ENCODE data around the gene ODF4.

Gene ODF4

DNA sequence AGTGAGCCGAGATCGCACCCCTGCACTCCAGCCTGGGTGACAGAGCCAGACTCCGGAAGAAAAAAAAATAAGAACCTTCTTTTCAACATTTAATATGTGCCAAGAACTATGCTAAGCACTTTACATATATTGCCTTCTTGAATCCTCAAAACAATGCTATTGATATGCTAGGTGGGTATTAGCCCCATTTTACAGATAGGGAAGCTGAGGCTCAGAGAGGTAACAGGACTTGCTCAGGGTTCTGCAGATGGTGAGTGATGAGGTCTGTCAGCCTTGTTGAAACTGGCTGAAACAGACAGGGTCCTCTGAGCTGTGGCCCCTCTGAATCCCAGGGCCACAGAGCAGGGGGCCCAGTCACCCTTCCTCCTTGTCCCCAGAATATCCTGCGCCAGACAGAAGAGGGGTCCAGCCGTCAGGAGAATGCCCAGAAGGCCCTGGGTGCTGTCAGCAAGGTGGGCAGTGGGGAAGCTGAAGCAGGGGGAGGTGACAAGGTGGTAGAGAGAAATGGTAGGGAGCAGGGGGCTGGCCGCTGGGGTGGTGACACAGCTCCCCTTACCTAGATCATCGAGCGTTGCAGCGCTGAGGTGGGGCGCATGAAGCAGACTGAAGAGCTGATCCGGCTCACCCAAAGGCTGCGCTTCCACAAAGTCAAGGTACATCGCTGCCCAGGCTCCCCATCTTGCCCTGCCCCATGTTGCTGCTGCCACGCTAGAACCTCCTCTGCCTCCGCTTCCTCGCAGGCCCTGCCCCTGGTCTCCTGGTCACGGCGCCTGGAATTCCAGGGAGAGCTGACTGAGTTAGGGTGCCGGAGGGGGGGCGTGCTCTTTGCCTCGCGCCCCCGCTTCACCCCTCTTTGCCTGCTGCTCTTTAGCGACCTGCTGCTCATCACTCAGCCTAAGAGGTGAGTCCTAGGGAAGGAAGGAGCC lies 21.4 kb upstream of the ODF4 start:
- TF ChIP-seq CTCF (IDR thresholded peaks at IDR 0.05), result no peak

DNA sequence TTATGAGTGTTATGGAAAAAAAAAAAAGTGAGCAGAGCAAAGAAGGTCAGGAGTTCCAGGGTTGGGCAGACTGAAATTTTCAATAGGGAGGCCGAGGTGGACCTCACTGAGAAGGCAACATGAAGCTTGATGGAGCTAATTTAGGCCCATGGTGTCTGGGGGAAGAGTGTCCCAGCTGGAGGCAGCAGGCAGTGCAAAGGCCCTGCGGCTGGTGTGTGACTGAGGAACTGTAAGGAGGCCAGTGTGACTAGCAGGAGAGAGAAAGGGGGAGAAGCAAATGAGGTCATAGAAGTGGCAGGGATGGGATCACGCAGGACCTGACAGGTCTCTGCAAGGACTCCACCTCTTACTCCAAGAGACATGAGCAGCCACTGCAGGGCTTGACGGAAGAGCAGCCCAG lies 19.4 kb upstream of the ODF4 start:
- no peak for TF ChIP-seq CTCF (IDR thresholded peaks at IDR 0.05)

- no peak for TF ChIP-seq CTCF (IDR thresholded peaks at IDR 0.05)
Observed at GRCh38 chr17:8320990-8321389, 18.6 kb upstream of the ODF4 start.

- TF ChIP-seq CTCF (IDR thresholded peaks at IDR 0.05), result no peak
Observed at GRCh38 chr17:8322061-8322460, 17.6 kb upstream of the ODF4 start.

DNA sequence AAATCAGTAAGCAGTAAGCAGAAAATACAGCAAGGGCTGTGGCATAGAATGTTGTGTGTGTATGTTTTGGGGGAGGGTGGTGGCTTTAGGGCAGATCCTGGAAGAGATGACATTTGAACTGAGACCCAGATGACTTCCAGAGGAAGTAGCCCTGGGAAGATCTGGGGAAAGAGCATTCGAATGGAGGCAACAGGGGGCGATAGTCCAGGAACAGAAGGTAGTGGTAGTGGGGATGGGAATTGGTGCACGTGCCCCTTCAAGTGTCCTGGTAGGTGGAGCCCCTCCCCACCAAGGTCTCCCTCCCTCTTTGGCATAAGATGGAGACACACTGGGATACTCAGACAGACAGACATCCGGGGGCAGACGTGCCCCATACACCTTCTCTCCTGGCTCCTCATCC lies 15.5 kb upstream of the ODF4 start:
- TF ChIP-seq CTCF (IDR thresholded peaks at IDR 0.05), result no peak; the same call in 1 of the 2 replicates

DNA sequence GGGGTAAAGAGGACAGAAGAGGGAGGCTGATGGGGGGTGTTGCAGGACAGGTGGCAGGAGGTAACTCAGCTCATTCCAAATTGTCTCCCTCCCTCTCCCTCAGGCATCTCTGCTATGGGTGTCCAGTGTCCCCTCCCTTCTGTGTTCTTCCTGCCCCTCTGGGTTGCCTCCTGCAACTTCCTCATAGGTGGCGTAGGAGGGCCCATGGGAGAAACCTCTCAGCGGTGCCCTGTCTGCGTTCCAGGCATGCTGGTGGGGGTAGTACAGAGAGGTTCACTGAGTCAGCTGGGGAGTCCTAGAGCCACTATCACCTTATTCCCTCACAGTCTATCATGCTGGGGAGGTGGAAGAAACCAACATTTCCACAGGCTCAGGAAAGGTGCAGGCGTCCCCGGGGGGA lies 14.7 kb upstream of the ODF4 start:
- no peak for TF ChIP-seq CTCF (IDR thresholded peaks at IDR 0.05)

- TF ChIP-seq CTCF (IDR thresholded peaks at IDR 0.05), result no peak
Observed at GRCh38 chr17:8326511-8327302, 12.9 kb upstream of the ODF4 start.
